22Rv1 (cell line): ENCODE data around the gene IMMP2L.

Source experiments
- ZFX ChIP-seq: fragments of 450-650 bp; IDR thresholded peaks from 2 replicates; pipeline ENCODE4 v1.6.1; 2017; ENCODE audit warnings: antibody characterized with exemption, borderline replicate concordance
- TF ChIP-seq, protein P1 (sequence below): fragments of 450-650 bp; IDR thresholded peaks from 2 replicates; pipeline ENCODE4 v1.5.1; 2017; ENCODE audit warnings: mild to moderate bottlenecking

DNA sequence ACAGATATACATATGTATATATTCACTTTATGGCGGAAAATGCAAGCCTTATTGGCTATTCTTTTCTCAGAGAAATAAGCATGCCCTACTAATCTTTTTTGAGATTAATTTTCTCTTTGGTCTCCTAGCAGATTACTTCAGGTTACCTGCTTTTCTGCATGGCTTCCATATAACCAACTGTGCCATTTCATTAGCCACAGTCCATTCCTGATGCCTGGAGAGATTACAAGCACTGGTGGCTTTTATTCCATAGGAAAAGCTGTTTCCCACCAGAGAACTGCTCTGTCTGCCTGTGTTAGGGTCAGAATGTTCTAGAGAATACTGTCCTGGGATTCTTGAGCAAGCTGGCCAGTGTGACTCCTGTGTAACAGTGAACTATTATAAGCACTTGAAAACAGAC, 411.6 kb downstream of the IMMP2L start:
- TF ChIP-seq, protein P1, sequence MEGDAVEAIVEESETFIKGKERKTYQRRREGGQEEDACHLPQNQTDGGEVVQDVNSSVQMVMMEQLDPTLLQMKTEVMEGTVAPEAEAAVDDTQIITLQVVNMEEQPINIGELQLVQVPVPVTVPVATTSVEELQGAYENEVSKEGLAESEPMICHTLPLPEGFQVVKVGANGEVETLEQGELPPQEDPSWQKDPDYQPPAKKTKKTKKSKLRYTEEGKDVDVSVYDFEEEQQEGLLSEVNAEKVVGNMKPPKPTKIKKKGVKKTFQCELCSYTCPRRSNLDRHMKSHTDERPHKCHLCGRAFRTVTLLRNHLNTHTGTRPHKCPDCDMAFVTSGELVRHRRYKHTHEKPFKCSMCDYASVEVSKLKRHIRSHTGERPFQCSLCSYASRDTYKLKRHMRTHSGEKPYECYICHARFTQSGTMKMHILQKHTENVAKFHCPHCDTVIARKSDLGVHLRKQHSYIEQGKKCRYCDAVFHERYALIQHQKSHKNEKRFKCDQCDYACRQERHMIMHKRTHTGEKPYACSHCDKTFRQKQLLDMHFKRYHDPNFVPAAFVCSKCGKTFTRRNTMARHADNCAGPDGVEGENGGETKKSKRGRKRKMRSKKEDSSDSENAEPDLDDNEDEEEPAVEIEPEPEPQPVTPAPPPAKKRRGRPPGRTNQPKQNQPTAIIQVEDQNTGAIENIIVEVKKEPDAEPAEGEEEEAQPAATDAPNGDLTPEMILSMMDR = no peak
- TF ChIP-seq ZFX = no peak
